Measurements from ENCODE around the gene TIMM21.

TIMM21 gene

GRCh38 chr18:74147779-74148542 is at the start of gene TIMM21, which contains the start of gene FBXO15:
TSS of gene TIMM21 (plus strand) at chr18:74148523. CDS start at chr18:74148809, 286 bp downstream.
TSS of gene FBXO15 (minus strand) at chr18:74147834. CDS start at chr18:74147785, 49 bp downstream.
- DNase-seq (ENCODE audit: low read depth): peak; percentile 98
- TF ChIP-seq CTCF (conservative IDR thresholded peaks at IDR 0.05; ENCODE audit: low read depth, low read length): no peak
- H3K4me3 ChIP-seq (ENCODE audit: low read depth, low read length): peak within 1 kb of the TSS; percentile 86

- no peak for TF ChIP-seq CTCF (conservative IDR thresholded peaks at IDR 0.05; ENCODE audit: low read depth, low read length)
- DNase-seq (ENCODE audit: low read depth): no peak
- H3K4me3 ChIP-seq (ENCODE audit: low read depth, low read length): no peak overlapping the region
Measured at GRCh38 chr18:74108460-74108859, 39.9 kb upstream of the TIMM21 start.

- DNase-seq (ENCODE audit: low read depth): no peak
- no peak for TF ChIP-seq CTCF (conservative IDR thresholded peaks at IDR 0.05; ENCODE audit: low read depth, low read length)
- H3K4me3 ChIP-seq (ENCODE audit: low read depth, low read length): no peak overlapping the region
Measured at GRCh38 chr18:74110149-74110548, 38.2 kb upstream of the TIMM21 start.

- TF ChIP-seq CTCF (conservative IDR thresholded peaks at IDR 0.05; ENCODE audit: low read depth, low read length): no peak
- H3K4me3 ChIP-seq (ENCODE audit: low read depth, low read length): no peak overlapping the region
- no peak for DNase-seq (ENCODE audit: low read depth)
Measured at GRCh38 chr18:74110976-74111375, 37.3 kb upstream of the TIMM21 start.

- peak; percentile 13 for DNase-seq (ENCODE audit: low read depth)
- TF ChIP-seq CTCF (conservative IDR thresholded peaks at IDR 0.05; ENCODE audit: low read depth, low read length): no peak
- no peak overlapping the region for H3K4me3 ChIP-seq (ENCODE audit: low read depth, low read length)
Measured at GRCh38 chr18:74113711-74114110, 34.6 kb upstream of the TIMM21 start.

GRCh38 chr18:74114116-74114515 is 34.2 kb upstream of the TIMM21 start:
- TF ChIP-seq CTCF (conservative IDR thresholded peaks at IDR 0.05; ENCODE audit: low read depth, low read length): no peak
- H3K4me3 ChIP-seq (ENCODE audit: low read depth, low read length): no peak overlapping the region
- peak; percentile 9 for DNase-seq (ENCODE audit: low read depth)

GRCh38 chr18:74115046-74115445 is 33.3 kb upstream of the TIMM21 start:
- H3K4me3 ChIP-seq (ENCODE audit: low read depth, low read length): no peak overlapping the region
- TF ChIP-seq CTCF (conservative IDR thresholded peaks at IDR 0.05; ENCODE audit: low read depth, low read length): no peak
- peak; percentile 57 for DNase-seq (ENCODE audit: low read depth)

All from choroid plexus epithelial cell (primary cell).